DOHH2 (cell line): ENCODE measurements around the gene JAK1.
A peak's percentile ranks its signal among the peaks of the same experiment; 100 is the strongest.

Experiments used
- H3F3A ChIP-seq: fragments of 200-600 bp; sonication (generic), shearing (Covaris generic); 2 replicates; pipeline ENCODE4 v1.6.0; 2016; ENCODE audit warnings: antibody characterized with exemption, mild to moderate bottlenecking; ENCODE audit not compliant: control insufficient read depth, insufficient read depth
- H3K27ac ChIP-seq: fragments of 200-600 bp; sonication (generic); 2 replicates; pipeline ENCODE4 v1.5.1; 2014; ENCODE audit warnings: low read depth, mild to moderate bottlenecking, low read length, moderate library complexity
- H3K27me3 ChIP-seq: fragments of 200-600 bp; sonication (generic); 2 replicates; pipeline ENCODE4 v1.6.1; 2014; ENCODE audit warnings: mild to moderate bottlenecking, low read length, mixed read lengths; ENCODE audit not compliant: control insufficient read depth
- H3K36me3 ChIP-seq: fragments of 200-600 bp; sonication (generic); 2 replicates; pipeline ENCODE4 v1.6.1; 2014; ENCODE audit warnings: mild to moderate bottlenecking, low read length, moderate library complexity, mixed read lengths; ENCODE audit not compliant: control insufficient read depth
- H3K4me1 ChIP-seq: fragments of 200-600 bp; sonication (generic); 2 replicates; pipeline ENCODE4 v1.6.1; 2014; ENCODE audit warnings: mild to moderate bottlenecking, low read length, mixed read lengths; ENCODE audit not compliant: control insufficient read depth
- H3K4me2 ChIP-seq: fragments of 200-600 bp; sonication (generic); 2 replicates; pipeline ENCODE4 v1.6.0; 2014; ENCODE audit warnings: mild to moderate bottlenecking, low read length, moderate library complexity
- H3K4me3 ChIP-seq: fragments of 200-600 bp; sonication (generic); 2 replicates; pipeline ENCODE4 v1.5.1; 2014; ENCODE audit warnings: mild to moderate bottlenecking, low read length, mixed read lengths
- H3K79me2 ChIP-seq: fragments of 200-600 bp; sonication (generic); 2 replicates; pipeline ENCODE4 v1.6.1; 2014; ENCODE audit warnings: mild to moderate bottlenecking, low read length, mixed read lengths; ENCODE audit not compliant: control insufficient read depth
- H3K9me2 ChIP-seq: fragments of 200-600 bp; sonication (generic); replicated peaks from 2 replicates; pipeline ENCODE4 v1.6.1; 2014; ENCODE audit warnings: mild to moderate bottlenecking, low read length, mixed read lengths; ENCODE audit not compliant: control insufficient read depth
- H3K9me3 ChIP-seq: fragments of 200-600 bp; sonication (generic); 2 replicates; pipeline ENCODE4 v1.6.1; 2014; ENCODE audit warnings: antibody characterized with exemption, low read length, mixed read lengths; ENCODE audit not compliant: control insufficient read depth, insufficient read depth
- H4K20me1 ChIP-seq: fragments of 200-600 bp; sonication (generic); 2 replicates; pipeline ENCODE4 v1.6.0; 2014; ENCODE audit warnings: low read depth, mild to moderate bottlenecking, antibody characterized with exemption, low read length, moderate library complexity; ENCODE audit not compliant: control insufficient read depth, insufficient read depth
- CTCF ChIP-seq: fragments of 200-600 bp; sonication (generic); IDR thresholded peaks from one replicate; pipeline ENCODE4 v1.5.1; 2014; ENCODE audit warnings: antibody characterized with exemption, mild to moderate bottlenecking, low read depth, low read length; ENCODE audit not compliant: poor library complexity, severe bottlenecking
- EZH2phosphoT487 ChIP-seq: fragments of 200-600 bp; sonication (generic); IDR thresholded peaks from 2 replicates; pipeline ENCODE4 v1.6.1; 2017; ENCODE audit warnings: borderline replicate concordance, mild to moderate bottlenecking, antibody characterized with exemption, low read length, moderate library complexity, mixed read lengths

Gene JAK1

GRCh38 chr1:64948905-64949833, 17.2 kb downstream of the JAK1 start:
- H3K79me2 ChIP-seq: peaks cover 98% of the 10 kb centered on the region
- TF ChIP-seq CTCF (no peak), EZH2phosphoT487 (no peak)
- H3K27ac ChIP-seq: no peak overlapping the region
- no peaks in the 10 kb centered on the region for H3K9me3 ChIP-seq
- no peaks in the 10 kb centered on the region for H3F3A ChIP-seq
- no peaks in the 10 kb centered on the region; the same call in 1 of the 2 replicates for H3K36me3 ChIP-seq
- H3K27me3 ChIP-seq: no peaks in the 10 kb centered on the region
- peaks cover 56% of the 10 kb centered on the region for H3K4me1 ChIP-seq
- H3K9me2 ChIP-seq: no peaks in the 10 kb centered on the region
- peaks cover 24% of the 10 kb centered on the region for H4K20me1 ChIP-seq
- no peak overlapping the region for H3K4me3 ChIP-seq
- H3K4me2 ChIP-seq: peak overlapping the region; percentile 27

- Histone ChIP-seq H3K4me1 (peaks cover 47% of the 10 kb centered on the region), H3K79me2 (peaks cover 95% of the 10 kb centered on the region), H3K9me2 (no peaks in the 10 kb centered on the region), H3K27me3 (no peaks in the 10 kb centered on the region), H3K36me3 (no peaks in the 10 kb centered on the region; the same call in 1 of the 2 replicates), H4K20me1 (peaks cover 24% of the 10 kb centered on the region), H3K4me2 (no peak overlapping the region), H3F3A (no peaks in the 10 kb centered on the region), H3K27ac (no peak overlapping the region), H3K4me3 (no peak overlapping the region), H3K9me3 (no peaks in the 10 kb centered on the region)
- no peak for TF ChIP-seq CTCF
- TF ChIP-seq EZH2phosphoT487: no peak
Observed at GRCh38 chr1:64948216-64948615, 18.1 kb downstream of the JAK1 start.

- no peaks in the 10 kb centered on the region for H3K27me3 ChIP-seq
- TF ChIP-seq CTCF (no peak), EZH2phosphoT487 (no peak)
- no peak overlapping the region for H3K4me3 ChIP-seq
- H3K4me2 ChIP-seq: no peak overlapping the region
- H3K36me3 ChIP-seq: no peaks in the 10 kb centered on the region; the same call in 1 of the 2 replicates
- H4K20me1 ChIP-seq: peaks cover 27% of the 10 kb centered on the region
- peaks cover 43% of the 10 kb centered on the region for H3K4me1 ChIP-seq
- H3K27ac ChIP-seq: no peak overlapping the region
- H3K9me3 ChIP-seq: no peaks in the 10 kb centered on the region
- H3K79me2 ChIP-seq: peaks cover 95% of the 10 kb centered on the region
- no peaks in the 10 kb centered on the region for H3K9me2 ChIP-seq
- no peaks in the 10 kb centered on the region for H3F3A ChIP-seq
Observed at GRCh38 chr1:64946916-64947315, 19.4 kb downstream of the JAK1 start.
